Central memory CD8-positive, alpha-beta T cell (primary cell): ENCODE measurements around the gene RPS21.

Experiments
- ATAC-seq: fragments of 150-1000 bp; cut with Tn5 transposase; replicated peaks from 2 replicates; pipeline ENCODE4 v1.10.0; 2022; ENCODE audit warnings: mild to moderate bottlenecking, moderate FRiP score, moderate number of reproducible peaks; ENCODE audit not compliant: poor library complexity, severe bottlenecking; ENCODE audit errors: extremely low read depth
- DNase-seq, 2 donors: peaks; one replicate each; pipeline ENCODE4 v3.0.0; 2021; ENCODE audit warnings: low spot score in 2 of 2
- H3K27ac Mint-ChIP-seq: one replicate; pipeline ENCODE4 v1.8.0; 2022; ENCODE audit warnings: low read depth, mild to moderate bottlenecking, moderate library complexity, mixed read lengths
- H3K27me3 Mint-ChIP-seq: one replicate; pipeline ENCODE4 v1.8.0; 2022; ENCODE audit warnings: mixed read lengths
- H3K36me3 Mint-ChIP-seq: one replicate; pipeline ENCODE4 v1.8.0; 2022; ENCODE audit warnings: mild to moderate bottlenecking, moderate library complexity, mixed read lengths; ENCODE audit not compliant: insufficient read depth
- H3K4me1 Mint-ChIP-seq: one replicate; pipeline ENCODE4 v1.8.0; 2022; ENCODE audit warnings: mixed read lengths
- H3K4me3 Mint-ChIP-seq: one replicate; pipeline ENCODE4 v1.8.0; 2022; ENCODE audit warnings: mild to moderate bottlenecking, moderate library complexity, mixed read lengths
- H3K9me3 Mint-ChIP-seq: one replicate; pipeline ENCODE4 v1.8.0; 2022; ENCODE audit warnings: mixed read lengths

The RPS21 gene

GRCh38 chr20:62349556-62350097, 37.3 kb upstream of the RPS21 start:
- no peak for ATAC-seq
- Mint-ChIP-seq H3K4me1 (no peaks in the 10 kb centered on the region), H3K27me3 (no peaks in the 10 kb centered on the region), H3K9me3 (peaks cover 6% of the 10 kb centered on the region), H3K27ac (peak overlapping the region; percentile 22), H3K4me3 (no peak overlapping the region), H3K36me3 (no peaks in the 10 kb centered on the region)
- DNase-seq = no peak

GRCh38 chr20:62350098-62350628, 36.7 kb upstream of the RPS21 start:
- Mint-ChIP-seq H3K36me3 (no peaks in the 10 kb centered on the region), H3K27me3 (no peaks in the 10 kb centered on the region), H3K27ac (peak overlapping the region; percentile 22), H3K4me1 (no peaks in the 10 kb centered on the region), H3K9me3 (peaks cover 6% of the 10 kb centered on the region), H3K4me3 (no peak overlapping the region)
- DNase-seq (no peak), ATAC-seq (no peak)

GRCh38 chr20:62350629-62351422, 36.1 kb upstream of the RPS21 start:
- no peak for DNase-seq
- peaks cover 6% of the 10 kb centered on the region for H3K9me3 Mint-ChIP-seq
- no peaks in the 10 kb centered on the region for H3K36me3 Mint-ChIP-seq
- no peak overlapping the region for H3K4me3 Mint-ChIP-seq
- H3K4me1 Mint-ChIP-seq = no peaks in the 10 kb centered on the region
- no peak overlapping the region for H3K27ac Mint-ChIP-seq
- H3K27me3 Mint-ChIP-seq = no peaks in the 10 kb centered on the region
- no peak for ATAC-seq

GRCh38 chr20:62351469-62352401, 35.2 kb upstream of the RPS21 start:
- Mint-ChIP-seq H3K4me1 (no peaks in the 10 kb centered on the region), H3K27me3 (no peaks in the 10 kb centered on the region), H3K27ac (no peak overlapping the region), H3K4me3 (no peak overlapping the region), H3K36me3 (no peaks in the 10 kb centered on the region), H3K9me3 (peaks cover 6% of the 10 kb centered on the region)
- ATAC-seq = no peak
- no peak for DNase-seq

- Mint-ChIP-seq H3K27ac (no peak overlapping the region), H3K9me3 (peaks cover 6% of the 10 kb centered on the region), H3K27me3 (no peaks in the 10 kb centered on the region), H3K36me3 (no peaks in the 10 kb centered on the region), H3K4me3 (no peak overlapping the region), H3K4me1 (no peaks in the 10 kb centered on the region)
- ATAC-seq (no peak), DNase-seq (no peak)
Measured at GRCh38 chr20:62352402-62353288, 34.3 kb upstream of the RPS21 start.

GRCh38 chr20:62353289-62354030, 33.4 kb upstream of the RPS21 start:
- ATAC-seq (no peak), DNase-seq (no peak)
- no peak overlapping the region for H3K4me3 Mint-ChIP-seq
- H3K9me3 Mint-ChIP-seq = peaks cover 4% of the 10 kb centered on the region
- no peak overlapping the region for H3K27ac Mint-ChIP-seq
- no peaks in the 10 kb centered on the region for H3K27me3 Mint-ChIP-seq
- no peaks in the 10 kb centered on the region for H3K36me3 Mint-ChIP-seq
- H3K4me1 Mint-ChIP-seq = no peaks in the 10 kb centered on the region

- Mint-ChIP-seq H3K36me3 (no peaks in the 10 kb centered on the region), H3K27me3 (no peaks in the 10 kb centered on the region), H3K4me3 (no peak overlapping the region), H3K4me1 (no peaks in the 10 kb centered on the region), H3K27ac (no peak overlapping the region), H3K9me3 (no peaks in the 10 kb centered on the region)
- no peak for ATAC-seq
- no peak for DNase-seq
Measured at GRCh38 chr20:62354031-62354808, 32.7 kb upstream of the RPS21 start.

GRCh38 chr20:62354811-62355341, 32.0 kb upstream of the RPS21 start:
- Mint-ChIP-seq H3K27me3 (no peaks in the 10 kb centered on the region), H3K4me3 (no peak overlapping the region), H3K27ac (no peak overlapping the region), H3K36me3 (no peaks in the 10 kb centered on the region), H3K9me3 (no peaks in the 10 kb centered on the region), H3K4me1 (no peaks in the 10 kb centered on the region)
- no peak for ATAC-seq
- DNase-seq = no peak

GRCh38 chr20:62355516-62355877, 31.4 kb upstream of the RPS21 start:
- no peaks in the 10 kb centered on the region for H3K4me1 Mint-ChIP-seq
- no peaks in the 10 kb centered on the region for H3K9me3 Mint-ChIP-seq
- no peak overlapping the region for H3K4me3 Mint-ChIP-seq
- no peaks in the 10 kb centered on the region for H3K36me3 Mint-ChIP-seq
- DNase-seq (no peak), ATAC-seq (no peak)
- no peak overlapping the region for H3K27ac Mint-ChIP-seq
- H3K27me3 Mint-ChIP-seq = no peaks in the 10 kb centered on the region

- DNase-seq (no peak), ATAC-seq (no peak)
- Mint-ChIP-seq H3K4me3 (no peak overlapping the region), H3K36me3 (no peaks in the 10 kb centered on the region), H3K9me3 (no peaks in the 10 kb centered on the region), H3K27ac (no peak overlapping the region), H3K27me3 (no peaks in the 10 kb centered on the region), H3K4me1 (no peaks in the 10 kb centered on the region)
Measured at GRCh38 chr20:62355878-62356588, 30.9 kb upstream of the RPS21 start.
